Stimulated activated CD8-positive, alpha-beta memory T cell treated with anti-CD3 and anti-CD28 coated beads, Interleukin-4, amount 100 ng/mL, for 1 hour (primary cell): Measurements from ENCODE around the gene REV1.
"Not testable (repeated sequence)": the region's sequence is repeated elsewhere in the genome, so short reads cannot be mapped to it uniquely, and the experiment has no call there.

ENCODE experiments used
- DNase-seq, 2 donors: peaks; one replicate each; pipeline ENCODE4 v3.0.0-alpha.2; 2020; ENCODE audit warnings: low read depth in 2 of 2, low spot score in 1 of 2

The REV1 gene

GRCh38 chr2:99404039-99404796, 85.6 kb downstream of the REV1 start:
- no peak for DNase-seq

- DNase-seq = no peak
Observed at GRCh38 chr2:99403524-99403923, 86.3 kb downstream of the REV1 start.

GRCh38 chr2:99403084-99403483, 86.7 kb downstream of the REV1 start:
- DNase-seq = no peak

- DNase-seq = no peak
Observed at GRCh38 chr2:99401841-99402240, 88.0 kb downstream of the REV1 start.

- DNase-seq = no peak
Observed at GRCh38 chr2:99399795-99400194, 90.0 kb downstream of the REV1 start.

GRCh38 chr2:99399063-99399462, 90.8 kb downstream of the REV1 start:
- no peak for DNase-seq

- no peak for DNase-seq
Observed at GRCh38 chr2:99398303-99398702, 91.5 kb downstream of the REV1 start.

- DNase-seq = no peak
Observed at GRCh38 chr2:99397266-99397920, 92.4 kb downstream of the REV1 start.

- no peak for DNase-seq
Observed at GRCh38 chr2:99395589-99396130, 94.2 kb downstream of the REV1 start.

- no peak for DNase-seq
Observed at GRCh38 chr2:99389946-99390345, 99.9 kb downstream of the REV1 start.

GRCh38 chr2:99389371-99389770, 100.4 kb downstream of the REV1 start:
- no peak for DNase-seq

GRCh38 chr2:99388892-99389291, 100.9 kb downstream of the REV1 start:
- DNase-seq = no peak

GRCh38 chr2:99386011-99386410, 103.8 kb downstream of the REV1 start:
- no peak for DNase-seq

GRCh38 chr2:99382143-99382542, 107.7 kb downstream of the REV1 start:
- no peak for DNase-seq

- no peak for DNase-seq
Observed at GRCh38 chr2:99380376-99381010, 109.3 kb downstream of the REV1 start.

GRCh38 chr2:99377879-99378278, 111.9 kb downstream of the REV1 start:
- DNase-seq = no peak

GRCh38 chr2:99376254-99376864, 113.5 kb downstream of the REV1 start:
- no peak for DNase-seq

GRCh38 chr2:99374747-99375146, 115.1 kb downstream of the REV1 start:
- DNase-seq = no peak

GRCh38 chr2:99373144-99373543, 116.7 kb downstream of the REV1 start:
- no peak for DNase-seq

- not testable (repeated sequence) for DNase-seq
Observed at GRCh38 chr2:99368854-99369253, 121.0 kb downstream of the REV1 start.

- no peak for DNase-seq
Observed at GRCh38 chr2:99365661-99366060, 124.2 kb downstream of the REV1 start.

- DNase-seq = no peak
Observed at GRCh38 chr2:99356853-99357252, 133.0 kb downstream of the REV1 start.
